GM21447 (cell line): ENCODE results near the gene KAZALD1.
A peak's percentile ranks its signal among the peaks of the same experiment; 100 is the strongest.
"Not testable (repeated sequence)": the region's sequence is repeated elsewhere in the genome, so short reads cannot be mapped to it uniquely, and the experiment has no call there.

Source experiments
- ATAC-seq: cut with Tn5 transposase; IDR thresholded peaks from one replicate; pipeline ENCODE4 v1.9.1; 2021; ENCODE audit not compliant: unreplicated experiment

The KAZALD1 gene

DNA sequence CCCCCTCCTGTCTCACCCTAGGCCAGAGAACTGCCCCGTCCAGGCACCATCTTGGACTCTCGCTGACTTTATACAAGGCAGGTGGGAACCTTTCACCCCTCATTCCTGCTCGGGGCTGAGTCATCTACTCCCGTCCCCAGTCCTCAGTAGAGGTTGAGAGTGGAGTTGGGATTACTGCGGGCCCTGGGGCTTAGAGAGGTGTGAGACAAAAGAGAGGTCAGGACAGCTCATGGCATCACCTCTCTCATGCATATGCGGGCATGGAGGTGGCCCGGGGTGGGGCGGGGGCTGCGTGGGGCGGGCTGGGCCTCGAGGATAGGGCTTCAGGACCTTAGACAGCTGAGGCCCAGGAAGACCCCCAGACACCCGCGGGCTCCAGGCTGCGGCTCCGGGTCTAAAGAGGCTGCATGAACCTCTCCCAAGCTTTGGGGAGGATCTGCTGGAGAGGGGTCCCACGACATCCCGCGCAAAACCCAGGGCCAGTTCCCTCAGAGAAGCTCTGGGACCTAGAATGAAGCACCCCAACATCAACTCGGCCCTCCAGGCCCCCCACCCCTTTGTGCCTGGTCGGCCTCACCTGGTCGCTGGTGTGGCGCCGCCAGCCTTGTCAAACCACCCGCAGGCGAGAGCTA is 31.2 kb upstream of the KAZALD1 start:
- ATAC-seq = peak; percentile 6

DNA sequence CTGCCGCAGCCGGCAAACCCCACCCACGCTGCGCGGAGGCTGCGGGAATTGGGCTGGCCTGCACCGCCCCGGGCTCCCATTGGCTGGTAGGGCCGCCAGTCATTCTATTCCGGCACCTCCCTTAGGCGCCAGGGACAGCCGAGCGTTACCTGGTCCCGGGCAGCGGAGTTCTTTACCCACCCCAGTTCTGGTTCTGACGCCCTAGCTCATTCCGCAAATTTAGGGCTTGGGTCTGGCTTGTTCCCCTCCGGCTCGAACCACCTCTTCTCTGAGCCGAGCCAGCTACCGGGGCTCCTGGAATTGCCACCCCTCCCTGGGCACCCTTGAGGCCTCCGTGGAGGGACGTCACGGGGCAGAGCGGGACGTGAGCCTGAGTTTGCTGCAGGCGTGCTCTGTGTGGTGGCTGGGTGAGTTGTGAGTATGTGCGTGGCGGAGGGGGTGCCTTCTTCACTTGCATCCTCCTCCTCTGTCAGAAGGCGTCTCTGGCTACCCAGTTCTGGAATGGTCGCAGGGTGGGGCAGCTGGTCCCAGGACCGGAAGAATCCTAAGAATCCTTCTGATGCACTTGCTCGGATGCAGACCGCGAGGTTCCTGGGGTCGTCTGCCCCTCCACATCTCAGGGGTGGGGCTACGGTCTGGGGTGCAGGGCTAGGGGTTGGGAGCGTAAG is 30.5 kb upstream of the KAZALD1 start, which contains the start of the genes PDZD7 and SFXN3:
Gene PDZD7 (minus strand): TSS at position 2 of the 668 bp plus-strand sequence. CDS start 910 bp downstream, outside the sequence.
Gene SFXN3 (plus strand): TSS at position 107 of the 668 bp plus-strand sequence. CDS start 3,461 bp downstream, outside the sequence.
- ATAC-seq = peak; percentile 89

DNA sequence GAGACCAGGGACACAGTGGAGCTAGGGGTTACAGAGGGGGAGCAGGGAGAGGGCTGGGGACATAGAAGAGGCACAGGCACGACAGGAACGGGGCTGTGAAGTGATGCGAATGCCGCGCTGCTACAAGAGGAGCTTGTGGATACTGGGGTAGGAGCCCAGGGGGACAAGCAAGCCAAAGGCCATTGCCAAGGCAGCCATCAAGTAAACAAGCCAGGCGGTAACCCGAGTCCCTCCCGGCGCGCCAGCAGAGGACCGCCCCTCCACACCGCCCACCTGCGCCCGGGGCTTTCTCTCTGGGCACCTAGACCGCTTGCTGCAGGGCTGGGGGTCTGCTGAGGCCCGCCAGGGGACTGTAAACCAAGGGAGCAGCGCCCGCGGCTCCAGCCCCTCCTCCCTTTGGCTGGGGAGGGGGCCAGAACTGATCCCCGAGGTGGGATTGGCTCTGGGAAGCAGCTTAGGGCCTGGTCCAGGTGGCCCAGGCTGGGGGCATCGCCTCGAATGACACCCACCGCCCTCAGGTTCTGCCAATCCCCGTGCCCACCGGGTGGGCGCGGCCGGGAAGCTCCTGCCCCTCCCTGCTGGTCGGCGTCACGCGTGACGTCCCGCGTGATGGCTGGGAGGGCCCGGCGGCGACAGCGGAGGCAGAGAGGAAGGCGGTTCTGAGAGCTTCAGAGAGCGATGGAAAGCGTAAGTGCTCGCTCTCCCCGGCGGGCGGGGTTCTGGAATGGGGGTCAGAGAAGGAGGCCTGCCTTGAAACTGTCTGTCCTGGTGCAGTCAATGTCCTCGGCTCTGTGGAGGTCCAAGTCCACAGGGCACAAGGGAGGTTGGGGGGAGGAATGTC is 29.8 kb upstream of the KAZALD1 start:
- ATAC-seq = peak; percentile 43

DNA sequence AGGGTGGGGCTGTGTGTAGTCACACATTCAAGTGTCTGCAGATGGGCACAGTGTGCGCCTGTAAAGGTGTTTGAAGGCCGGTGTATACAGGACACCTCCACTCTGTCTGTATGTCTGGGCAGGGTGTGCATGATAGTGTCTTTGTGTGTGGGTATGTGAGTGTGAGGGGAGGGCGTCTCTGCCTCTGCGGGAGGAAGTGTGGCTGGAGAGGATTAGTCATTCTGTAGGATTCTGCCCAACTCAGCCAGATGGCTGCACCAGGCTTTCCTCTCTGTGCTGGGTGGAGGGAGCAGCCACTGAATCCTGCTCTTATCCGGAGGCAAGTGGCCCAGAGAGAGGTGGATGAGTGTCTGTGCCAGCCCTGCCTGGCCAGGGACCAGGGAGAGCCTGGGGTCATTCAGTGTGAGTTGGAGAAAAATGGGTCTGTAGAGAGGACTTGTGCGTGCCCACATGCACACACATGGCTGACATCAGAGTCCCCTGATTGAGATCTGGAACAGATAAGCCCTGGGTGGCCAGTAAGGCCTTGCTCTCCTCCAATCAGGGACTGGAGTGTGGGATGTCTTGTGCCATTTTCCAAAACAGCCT is 29.1 kb upstream of the KAZALD1 start:
- ATAC-seq = peak; percentile 23

DNA sequence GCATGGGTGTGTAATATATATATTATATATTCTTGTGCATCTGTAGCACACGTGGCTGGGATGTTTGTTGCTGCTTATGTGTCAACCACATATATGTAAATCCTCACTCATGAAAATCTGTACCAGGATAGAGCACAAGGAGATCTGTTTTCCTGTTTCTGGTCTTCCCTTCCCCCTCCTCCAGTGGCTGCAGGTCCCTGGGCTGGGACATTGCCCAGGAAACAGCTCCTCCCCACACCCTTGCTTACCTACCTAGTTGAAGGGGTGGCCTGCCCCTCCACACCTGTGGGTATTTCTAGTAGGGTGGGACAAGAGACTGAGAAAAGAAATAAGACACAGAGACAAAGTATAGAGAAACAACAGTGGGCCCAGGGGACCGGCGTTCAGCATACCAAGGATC is 28.5 kb upstream of the KAZALD1 start:
- no peak for ATAC-seq

DNA sequence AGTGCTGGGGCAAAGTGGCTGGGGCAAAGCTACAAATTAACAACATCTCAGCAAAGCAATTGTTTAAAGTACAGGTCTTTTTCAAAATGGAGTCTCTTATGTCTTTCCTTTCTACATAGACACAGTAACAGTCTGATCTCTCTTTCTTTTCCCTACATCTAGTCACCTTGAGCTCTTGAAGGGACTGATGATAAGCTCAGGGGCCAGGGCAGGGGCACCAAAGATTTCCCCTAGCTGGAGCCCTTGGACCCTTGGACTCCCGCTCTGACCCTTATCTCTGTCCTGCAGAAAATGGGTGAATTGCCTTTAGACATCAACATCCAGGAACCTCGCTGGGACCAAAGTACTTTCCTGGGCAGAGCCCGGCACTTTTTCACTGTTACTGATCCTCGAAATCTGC is 27.4 kb upstream of the KAZALD1 start:
- not testable (repeated sequence) for ATAC-seq

DNA sequence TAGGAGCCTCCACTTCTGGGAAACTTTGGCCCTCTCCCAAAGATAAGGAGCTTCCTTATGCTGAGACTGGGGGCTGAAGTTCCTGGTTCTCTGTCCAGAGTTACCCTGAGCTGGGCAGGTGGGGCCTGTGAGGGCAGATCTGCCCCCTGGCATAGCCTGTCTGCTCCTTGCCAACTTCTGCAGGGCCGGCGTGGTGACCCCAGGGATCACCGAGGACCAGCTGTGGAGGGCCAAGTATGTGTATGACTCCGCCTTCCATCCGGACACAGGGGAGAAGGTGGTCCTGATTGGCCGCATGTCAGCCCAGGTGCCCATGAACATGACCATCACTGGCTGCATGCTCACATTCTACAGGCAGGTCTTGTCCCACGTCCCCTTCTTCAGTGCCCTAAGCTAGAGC is 26.5 kb upstream of the KAZALD1 start:
- ATAC-seq = no peak

DNA sequence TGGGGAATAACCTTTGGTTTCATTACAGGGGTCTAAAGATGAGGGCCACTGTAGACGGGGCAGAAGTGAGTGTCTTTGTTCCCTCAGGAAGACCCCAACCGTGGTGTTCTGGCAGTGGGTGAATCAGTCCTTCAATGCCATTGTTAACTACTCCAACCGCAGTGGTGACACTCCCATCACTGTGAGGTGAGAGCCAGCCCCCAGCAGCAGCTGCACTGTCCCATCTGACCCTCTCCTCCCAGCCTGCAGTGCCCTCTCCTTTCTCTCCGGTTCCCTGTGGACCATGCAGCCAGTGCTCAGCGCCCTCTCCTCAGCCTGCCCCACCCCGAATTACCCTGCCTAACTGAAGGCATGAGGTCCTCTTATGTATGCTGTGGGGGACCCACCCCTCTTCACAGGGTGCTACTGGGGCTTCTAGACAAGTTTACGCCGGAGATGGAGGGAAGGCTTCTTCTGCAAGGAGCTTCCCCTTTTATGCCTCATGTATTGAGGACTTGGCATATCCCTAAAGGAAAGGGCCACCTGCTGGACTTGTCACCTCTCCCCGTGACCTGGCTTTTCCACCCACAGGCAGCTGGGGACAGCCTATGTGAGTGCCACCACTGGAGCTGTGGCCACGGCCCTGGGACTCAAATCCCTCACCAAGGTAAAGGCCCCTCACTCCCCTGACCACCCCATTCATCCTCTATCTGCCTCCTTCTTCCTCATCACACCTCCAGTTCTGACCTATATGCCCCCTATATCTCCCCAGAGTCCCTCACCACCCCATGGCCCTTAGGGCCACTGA is 25.7 kb upstream of the KAZALD1 start:
- no peak for ATAC-seq

DNA sequence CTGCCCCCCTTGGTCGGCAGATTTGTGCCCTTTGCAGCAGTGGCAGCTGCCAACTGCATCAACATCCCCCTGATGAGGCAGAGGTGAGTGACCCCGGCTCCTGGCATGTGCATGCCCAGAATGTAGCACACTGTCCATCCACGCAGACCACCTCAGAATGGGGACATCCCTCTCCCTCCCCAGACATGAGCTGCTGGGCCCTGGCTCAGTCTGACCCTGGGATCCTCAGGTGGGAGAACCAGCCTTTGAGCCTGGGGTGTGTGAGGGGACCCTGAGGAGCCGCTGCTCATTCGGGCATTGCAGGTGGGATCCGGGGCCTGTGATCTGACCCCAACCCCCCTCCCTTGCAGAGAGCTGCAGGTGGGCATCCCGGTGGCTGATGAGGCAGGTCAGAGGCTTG is 25.1 kb upstream of the KAZALD1 start:
- no peak for ATAC-seq

DNA sequence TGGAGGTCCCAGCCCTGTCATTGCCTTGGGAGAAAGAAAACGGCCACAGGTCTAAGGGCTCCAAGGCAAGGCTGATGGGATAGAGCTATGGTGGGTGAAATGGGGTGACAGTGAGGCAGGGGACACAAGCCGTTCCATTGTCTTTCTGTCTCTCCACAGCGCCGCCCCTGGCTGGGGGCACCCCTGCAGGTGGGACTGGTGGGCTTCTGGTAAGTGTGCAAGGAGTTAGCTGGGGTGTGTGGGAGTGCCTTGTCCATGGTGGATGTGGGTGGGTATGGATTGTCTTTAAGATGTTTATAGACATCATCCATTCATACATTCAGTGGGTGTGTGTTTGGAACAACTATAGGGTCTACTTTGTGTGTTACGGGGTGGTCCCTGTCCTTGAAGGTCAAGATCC is 23.3 kb upstream of the KAZALD1 start:
- no peak for ATAC-seq

DNA sequence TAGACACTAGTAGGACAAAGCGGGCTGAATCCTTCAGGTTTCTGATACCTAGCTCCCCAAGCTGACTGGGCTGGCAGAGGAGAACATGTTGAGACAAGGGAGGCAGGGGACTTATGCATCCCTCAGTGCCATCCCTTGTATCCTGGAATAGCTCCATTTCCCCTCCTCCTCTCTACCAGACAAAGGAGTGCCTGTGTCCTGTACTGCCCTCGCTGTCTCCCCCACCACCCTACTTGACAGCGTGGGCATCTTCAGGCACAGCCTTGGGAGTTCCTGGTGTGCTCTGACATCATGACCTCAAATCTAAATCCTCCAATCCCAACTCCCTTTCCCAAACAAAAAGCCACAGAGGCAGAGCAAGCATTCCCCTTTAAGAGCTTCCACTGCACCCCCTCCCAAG is 21.7 kb upstream of the KAZALD1 start:
- ATAC-seq = no peak

DNA sequence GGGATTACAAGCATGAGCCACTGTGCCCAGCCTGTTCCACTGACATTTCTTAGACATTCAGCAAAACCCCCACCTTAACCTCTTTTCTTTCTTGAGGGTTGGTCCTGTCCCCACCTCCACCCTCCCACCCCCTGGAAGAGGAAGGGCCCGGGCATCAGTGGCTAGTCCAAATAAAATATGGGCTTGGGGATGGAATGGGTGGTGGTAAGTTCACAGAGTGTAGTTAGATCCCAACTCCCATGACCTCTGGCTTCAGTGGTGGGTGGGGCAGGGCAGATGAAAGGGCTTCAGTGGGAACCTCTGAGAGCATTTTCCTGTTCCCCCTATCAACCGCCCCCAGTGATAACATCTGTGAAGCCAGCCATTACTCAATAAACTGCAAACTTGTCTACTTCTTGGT is 20.9 kb upstream of the KAZALD1 start:
- ATAC-seq = no peak

DNA sequence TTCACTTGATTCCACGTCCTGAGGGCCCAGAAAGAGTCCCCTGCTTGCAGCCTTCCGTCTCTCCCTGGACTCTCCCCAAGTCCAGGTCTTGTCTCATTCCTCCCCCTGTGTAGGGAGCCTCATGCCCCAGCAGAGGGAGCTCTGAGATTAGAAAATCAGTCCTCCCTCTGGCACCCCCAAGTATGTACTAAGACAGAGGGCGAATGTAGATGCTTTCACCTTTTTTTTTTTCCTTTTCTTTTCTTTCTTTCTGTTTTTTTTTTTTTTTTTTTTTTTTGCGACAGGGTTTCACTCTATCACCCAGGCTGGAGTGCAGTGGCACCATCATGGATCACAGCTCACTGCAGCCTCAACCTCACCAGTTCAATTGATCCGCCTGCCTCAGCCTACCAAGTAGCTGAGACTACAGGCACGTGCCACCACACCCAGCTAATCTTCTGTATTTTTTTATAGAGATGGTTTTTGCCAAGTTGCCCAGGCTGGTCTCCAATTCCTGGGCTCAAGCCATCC is 20.5 kb upstream of the KAZALD1 start:
- ATAC-seq = peak; percentile 62

DNA sequence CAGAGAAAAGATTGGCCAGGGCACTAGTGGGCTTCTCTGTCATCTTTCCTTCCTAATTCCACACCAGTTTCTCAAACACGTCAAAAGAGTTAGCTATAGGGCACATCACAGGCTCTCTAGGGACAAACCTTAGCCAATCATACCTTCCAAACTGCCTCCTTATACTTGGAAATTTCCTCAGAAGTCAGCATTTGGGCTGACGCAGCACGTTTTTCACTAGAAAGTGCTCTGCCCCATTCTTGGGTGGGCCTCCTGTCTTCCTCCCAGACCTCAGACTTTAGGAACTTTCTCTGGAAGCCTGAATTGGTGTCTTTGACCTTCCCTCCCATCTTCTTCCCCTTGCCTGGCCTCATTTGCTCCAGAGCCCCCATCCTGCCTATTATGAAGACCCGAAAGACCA is 19.7 kb upstream of the KAZALD1 start:
- ATAC-seq = no peak

DNA sequence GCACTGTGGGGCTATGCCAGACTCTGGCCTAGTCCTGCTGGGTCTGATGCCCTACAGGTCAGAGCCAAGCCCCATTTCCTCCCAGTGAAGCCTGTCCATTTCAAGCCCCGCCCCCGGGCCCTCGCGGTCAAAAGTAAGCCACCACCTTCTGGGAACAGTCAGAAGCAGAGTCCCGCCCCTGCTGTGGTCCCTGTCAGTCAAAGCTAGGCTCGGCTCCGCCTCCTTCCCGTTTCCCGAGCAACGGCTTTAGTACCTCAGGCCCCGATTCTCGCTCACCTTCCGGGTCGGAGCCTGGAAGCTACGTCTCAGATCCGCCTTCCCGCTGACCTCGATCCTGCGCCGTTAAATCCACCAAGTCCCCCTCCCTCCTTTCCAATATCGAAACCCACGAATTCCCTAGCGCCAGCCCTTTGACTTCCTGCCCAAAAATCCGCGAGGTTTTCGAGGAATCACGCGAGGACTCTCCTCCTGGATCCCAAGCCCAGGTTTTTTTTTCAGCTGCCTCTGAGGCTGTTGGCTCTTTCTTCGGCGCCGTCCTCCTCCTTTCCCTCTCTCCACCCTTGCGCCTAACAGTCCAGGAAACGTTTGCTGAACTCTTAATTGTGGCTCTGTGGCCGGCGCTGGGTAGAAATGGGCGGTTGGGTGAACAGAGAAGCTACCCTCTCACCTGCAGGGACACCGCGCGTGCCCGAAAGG is 19.0 kb upstream of the KAZALD1 start:
- ATAC-seq = peak; percentile 91

DNA sequence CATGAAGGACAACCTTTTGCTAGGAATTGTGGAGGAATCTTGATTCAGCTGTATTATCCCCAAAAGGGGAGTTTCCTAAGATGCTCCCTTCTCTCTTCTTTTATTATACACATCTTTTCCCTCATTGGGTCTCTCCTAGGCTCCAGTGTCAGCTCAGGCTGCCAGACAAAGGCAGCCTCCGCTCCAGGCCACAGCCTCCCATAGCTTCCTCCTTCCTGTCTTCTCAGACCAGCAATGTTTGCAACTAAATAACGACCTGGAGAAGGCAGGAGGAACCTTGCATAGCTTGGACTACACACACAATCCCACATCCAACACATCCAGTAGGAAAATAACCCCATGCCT is 18.5 kb upstream of the KAZALD1 start:
- ATAC-seq = no peak

DNA sequence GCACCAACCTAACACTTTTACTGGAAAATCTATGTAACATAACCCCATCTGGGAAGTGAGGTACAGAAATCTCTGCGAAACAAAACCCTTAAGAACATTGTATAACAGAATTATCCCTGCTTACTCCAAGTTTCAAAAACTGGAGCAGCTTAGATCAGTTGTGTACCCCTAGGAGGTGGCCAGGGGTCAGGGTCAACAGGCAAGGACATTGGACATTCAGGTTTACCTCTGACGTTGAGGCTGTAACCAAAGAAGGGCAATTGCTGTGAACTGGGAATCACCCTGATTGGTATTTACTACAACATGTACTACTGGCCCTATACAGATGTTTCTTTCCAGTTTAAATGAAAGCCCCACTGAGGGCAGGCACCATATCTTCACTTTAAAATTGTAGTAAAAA is 17.7 kb upstream of the KAZALD1 start:
- ATAC-seq = no peak

DNA sequence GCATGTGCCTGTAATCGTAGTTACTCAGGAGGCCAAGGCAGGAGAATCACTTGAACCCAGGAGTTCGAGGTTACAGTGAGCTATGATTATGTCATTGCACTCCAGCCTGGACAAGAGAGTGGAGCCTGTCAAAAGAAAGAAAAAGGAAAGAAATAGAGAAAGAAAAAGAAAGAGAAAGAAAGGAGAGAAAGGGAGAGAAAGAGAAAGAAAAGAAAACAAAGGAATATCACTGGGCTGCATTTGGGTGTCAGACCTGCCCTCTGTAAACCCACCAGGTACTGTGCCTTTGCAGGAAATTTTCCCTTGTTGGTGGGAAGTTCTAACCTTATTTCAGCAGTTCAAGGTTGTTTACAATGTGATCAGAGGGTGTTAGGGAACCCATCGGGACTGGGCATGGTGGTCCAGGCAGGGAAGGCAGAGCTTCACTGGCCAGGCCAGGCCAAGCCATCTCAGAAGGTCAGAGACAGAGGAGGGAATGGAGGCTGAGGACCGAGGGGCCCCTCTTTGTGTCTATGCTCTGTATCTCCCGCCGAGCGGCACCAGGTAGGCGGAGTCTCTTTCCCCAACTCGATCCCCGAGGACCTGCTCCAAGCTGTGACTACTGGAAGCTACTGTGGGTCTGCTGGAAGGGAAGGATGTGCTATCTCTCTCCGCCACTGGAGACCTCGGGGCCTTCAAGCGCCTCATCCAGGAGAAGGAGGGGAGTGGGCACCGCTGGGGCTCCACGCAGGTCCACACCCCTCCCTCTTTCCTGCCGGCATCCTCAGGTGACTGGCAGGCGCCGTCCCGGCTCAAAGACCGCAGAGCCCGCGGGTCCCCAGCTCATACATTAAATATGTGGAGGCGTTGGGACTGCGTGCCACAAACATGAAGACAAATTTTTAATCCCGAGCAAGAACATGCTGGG is 15.2 kb upstream of the KAZALD1 start:
- no peak for ATAC-seq

DNA sequence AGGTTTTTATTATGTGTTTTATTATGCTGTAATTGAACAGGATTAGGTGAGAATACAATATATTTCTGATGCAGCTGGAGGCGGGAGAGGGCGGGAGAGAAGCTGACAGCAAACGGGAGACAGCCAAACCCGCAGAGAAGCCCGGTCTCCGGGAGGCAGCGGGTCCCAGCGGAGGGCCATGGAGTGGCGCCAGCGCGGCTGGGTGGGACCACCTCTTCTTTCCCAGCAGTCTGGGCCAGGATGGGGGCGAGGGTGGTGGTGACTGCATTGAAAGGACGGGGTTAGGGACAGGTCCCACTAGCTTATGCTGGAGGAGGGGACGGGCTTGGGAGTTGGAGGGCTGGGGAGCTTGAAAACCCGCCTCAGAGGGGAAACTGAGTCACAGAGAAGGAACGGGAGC is 14.5 kb upstream of the KAZALD1 start:
- no peak for ATAC-seq
